ENCODE measurements around the gene KRT5.
"Not testable (repeated sequence)": the region's sequence is repeated elsewhere in the genome, so short reads cannot be mapped to it uniquely, and the experiment has no call there.

KRT5 gene

GRCh38 chr12:52501490-52501889 is 18.7 kb downstream of the KRT5 start:
- Histone ChIP-seq H3K4me1 (peaks cover 3 to 8% (median 7%) of the 10 kb centered on the region in 10 experiments), H3K27ac (no peak overlapping the region), H4K20me1 (no peaks in the 10 kb centered on the region), H3K27me3 (no peaks in the 10 kb centered on the region), H3K9ac (no peak overlapping the region), H3K4me2 (no peak overlapping the region), H3K36me3 (no peaks in the 10 kb centered on the region), H3K4me3 (no peak overlapping the region), H3K9me3 (replicated peaks in 1 of 11) (peaks cover 0 to 6% (median 0%) of the 10 kb centered on the region in 11 experiments; a peak in 5 of 22 replicates)
- TF ChIP-seq Cebpa-rat (IDR thresholded peaks at IDR 0.05), result no peak

DNA sequence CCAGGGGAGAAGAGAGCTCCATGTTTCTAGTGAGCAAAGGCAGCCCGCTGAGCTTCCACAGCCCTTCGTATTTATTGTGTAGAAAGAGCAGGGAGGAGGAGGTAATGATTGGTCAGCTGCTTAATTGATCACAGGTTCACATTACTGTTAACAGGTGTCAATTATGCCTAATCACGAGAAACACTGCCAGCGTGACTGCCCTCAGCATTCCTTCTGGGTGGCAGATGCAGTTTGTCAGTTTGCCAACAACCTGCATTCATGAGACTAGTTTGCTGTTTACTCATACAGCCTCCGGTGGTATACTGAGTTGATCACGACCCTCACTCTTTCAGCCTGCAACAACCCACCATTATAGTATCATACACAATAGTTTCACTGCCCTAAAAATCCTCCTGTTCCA is 19.6 kb downstream of the KRT5 start:
- H4K20me1 ChIP-seq; H3K4me2 ChIP-seq; H3K27me3 ChIP-seq; H3K9me3 ChIP-seq (replicated peaks in 1 of 11); H3K27ac ChIP-seq; H3K4me3 ChIP-seq; H3K9ac ChIP-seq; H3K36me3 ChIP-seq: not testable (repeated sequence)
- H3K4me1 ChIP-seq, result peaks cover 12 to 17% (median 16%) of the 10 kb centered on the region in 10 experiments

GRCh38 chr12:52499806-52500560 is 20.2 kb downstream of the KRT5 start:
- H3K36me3 ChIP-seq, result no peaks in the 10 kb centered on the region
- no peak overlapping the region for H3K27ac ChIP-seq
- H3K4me2 ChIP-seq, result no peak overlapping the region
- no peak overlapping the region for H3K9ac ChIP-seq
- H3K9me3 ChIP-seq (replicated peaks in 1 of 11), result peaks cover 0 to 6% (median 0%) of the 10 kb centered on the region in 11 experiments; a peak in 4 of 22 replicates
- H3K27me3 ChIP-seq, result no peaks in the 10 kb centered on the region
- H4K20me1 ChIP-seq, result no peaks in the 10 kb centered on the region
- TF ChIP-seq Cebpa-rat (IDR thresholded peaks at IDR 0.05), result no peak
- H3K4me1 ChIP-seq, result peaks cover 18 to 22% (median 21%) of the 10 kb centered on the region in 10 experiments
- no peak overlapping the region for H3K4me3 ChIP-seq

GRCh38 chr12:52498946-52499345 is 21.2 kb downstream of the KRT5 start:
- no peaks in the 10 kb centered on the region for H4K20me1 ChIP-seq
- H3K27ac ChIP-seq, result no peak overlapping the region
- TF ChIP-seq Cebpa-rat (IDR thresholded peaks at IDR 0.05), result no peak
- H3K4me3 ChIP-seq, result no peak overlapping the region
- H3K9ac ChIP-seq, result no peak overlapping the region
- H3K36me3 ChIP-seq, result no peaks in the 10 kb centered on the region
- H3K4me2 ChIP-seq, result no peak overlapping the region
- peaks cover 19 to 23% (median 21%) of the 10 kb centered on the region in 10 experiments for H3K4me1 ChIP-seq
- no peaks in the 10 kb centered on the region for H3K27me3 ChIP-seq
- peaks cover 0 to 6% (median 0%) of the 10 kb centered on the region in 11 experiments; a peak in 4 of 22 replicates for H3K9me3 ChIP-seq (replicated peaks in 1 of 11)

DNA sequence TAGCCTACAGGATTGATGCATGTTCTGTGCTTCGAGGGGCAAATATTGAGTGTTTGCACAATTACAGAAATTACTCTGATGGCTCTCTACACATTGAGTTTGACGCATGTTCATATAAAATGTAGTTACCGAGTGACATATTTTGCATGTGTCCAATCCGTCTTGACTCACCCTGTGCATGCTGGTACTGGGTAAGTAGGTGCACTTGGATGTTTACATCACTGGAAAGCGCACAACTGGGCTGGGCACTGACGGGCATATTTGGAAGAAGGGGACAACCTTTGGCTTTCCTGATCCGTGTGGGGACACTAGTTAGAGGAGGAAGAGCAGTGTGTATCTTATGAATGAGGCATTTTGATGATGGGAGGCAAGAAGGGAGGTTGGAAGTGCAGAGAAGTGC is 22.2 kb downstream of the KRT5 start:
- Histone ChIP-seq H3K9ac (no peak overlapping the region), H3K27ac (no peak overlapping the region), H3K27me3 (no peaks in the 10 kb centered on the region), H3K4me1 (peaks cover 19 to 23% (median 21%) of the 10 kb centered on the region in 10 experiments), H4K20me1 (no peaks in the 10 kb centered on the region), H3K36me3 (no peaks in the 10 kb centered on the region), H3K9me3 (replicated peaks in 1 of 11) (peaks cover 0 to 5% (median 0%) of the 10 kb centered on the region in 11 experiments; a peak in 4 of 22 replicates), H3K4me3 (no peak overlapping the region), H3K4me2 (no peak overlapping the region)
- no peak for TF ChIP-seq Cebpa-rat (IDR thresholded peaks at IDR 0.05)

DNA sequence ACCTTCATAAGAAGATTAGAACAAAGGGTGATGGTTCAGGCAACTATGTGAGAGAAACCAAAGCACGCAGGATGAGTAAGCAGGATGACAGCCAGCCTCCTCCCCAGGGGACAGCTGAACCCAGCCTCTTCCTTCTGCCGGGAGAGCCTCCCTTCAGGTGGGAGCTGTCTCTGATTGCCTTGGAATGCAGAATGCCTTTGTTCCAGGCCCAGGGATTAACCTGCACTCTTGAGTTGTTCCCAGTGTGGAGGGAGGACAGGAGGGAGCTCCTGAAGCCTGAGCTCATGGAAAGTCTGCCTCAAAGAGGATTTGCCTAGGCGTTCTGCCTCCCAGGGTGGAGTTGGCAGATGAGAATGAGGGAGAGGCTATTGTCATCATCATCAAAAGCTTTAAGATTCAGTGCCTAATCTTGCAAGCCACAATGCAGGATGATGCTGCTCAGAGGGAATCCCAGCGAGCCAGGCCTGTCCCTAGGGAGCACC is 23.6 kb downstream of the KRT5 start:
- no peak overlapping the region for H3K4me3 ChIP-seq
- H3K4me1 ChIP-seq, result peaks cover 19 to 23% (median 21%) of the 10 kb centered on the region in 10 experiments
- peak overlapping the region in 4 of 11 experiments; percentile 18 to 47 (median 40); a peak in 3 of 22 replicates for H3K27ac ChIP-seq
- peak overlapping the region; percentile 40 to 75 (median 57) for H3K4me2 ChIP-seq
- no peaks in the 10 kb centered on the region for H3K9me3 ChIP-seq (replicated peaks in 1 of 11)
- no peak for TF ChIP-seq Cebpa-rat (IDR thresholded peaks at IDR 0.05)
- no peak overlapping the region for H3K9ac ChIP-seq
- H3K36me3 ChIP-seq, result no peaks in the 10 kb centered on the region
- no peaks in the 10 kb centered on the region for H4K20me1 ChIP-seq
- H3K27me3 ChIP-seq, result no peaks in the 10 kb centered on the region

DNA sequence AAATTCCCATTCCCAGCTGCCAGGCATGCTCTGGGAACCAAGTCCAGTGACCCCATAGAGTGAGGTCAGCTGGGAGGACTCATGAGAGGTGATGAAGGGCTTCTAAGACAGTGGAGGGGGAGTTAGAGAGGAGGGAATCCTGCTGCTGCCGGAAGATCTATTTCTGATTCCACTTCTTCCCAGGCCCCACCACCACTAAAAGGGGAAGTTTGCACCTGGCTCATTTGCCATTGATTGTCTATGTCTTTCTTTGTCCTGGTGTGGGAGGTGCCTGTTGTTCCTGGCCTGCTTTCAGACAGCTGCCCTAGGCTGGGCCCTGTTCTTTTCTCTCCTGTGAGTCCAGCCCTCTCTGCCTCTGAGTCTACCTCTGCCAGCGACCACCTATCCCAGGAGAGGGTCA is 24.1 kb downstream of the KRT5 start:
- Histone ChIP-seq H3K27ac (peak overlapping the region in 4 of 11 experiments; percentile 18 to 47 (median 40); a peak in 3 of 22 replicates), H3K27me3 (no peaks in the 10 kb centered on the region), H4K20me1 (no peaks in the 10 kb centered on the region), H3K4me3 (no peak overlapping the region), H3K36me3 (no peaks in the 10 kb centered on the region), H3K4me1 (peaks cover 19 to 23% (median 21%) of the 10 kb centered on the region in 10 experiments), H3K9me3 (replicated peaks in 1 of 11) (no peaks in the 10 kb centered on the region), H3K4me2 (peak overlapping the region; percentile 40 to 75 (median 57)), H3K9ac (no peak overlapping the region)
- TF ChIP-seq Cebpa-rat (IDR thresholded peaks at IDR 0.05), result no peak

GRCh38 chr12:52495389-52495788 is 24.8 kb downstream of the KRT5 start:
- no peaks in the 10 kb centered on the region for H3K27me3 ChIP-seq
- TF ChIP-seq Cebpa-rat (IDR thresholded peaks at IDR 0.05), result no peak
- H3K27ac ChIP-seq, result no peak overlapping the region
- H3K9ac ChIP-seq, result no peak overlapping the region
- no peak overlapping the region for H3K4me3 ChIP-seq
- H3K4me2 ChIP-seq, result peak overlapping the region; percentile 47 to 75 (median 57); a peak in 18 of 22 replicates
- H3K36me3 ChIP-seq, result no peaks in the 10 kb centered on the region
- peaks cover 19 to 23% (median 21%) of the 10 kb centered on the region in 10 experiments for H3K4me1 ChIP-seq
- H3K9me3 ChIP-seq (replicated peaks in 1 of 11), result no peaks in the 10 kb centered on the region
- H4K20me1 ChIP-seq, result no peaks in the 10 kb centered on the region

GRCh38 chr12:52494518-52494917 is 25.7 kb downstream of the KRT5 start:
- Histone ChIP-seq H3K4me3 (no peak overlapping the region), H3K4me1 (peaks cover 19 to 23% (median 21%) of the 10 kb centered on the region in 10 experiments), H3K36me3 (no peaks in the 10 kb centered on the region), H3K4me2 (no peak overlapping the region), H3K27me3 (no peaks in the 10 kb centered on the region), H3K27ac (no peak overlapping the region), H3K9ac (no peak overlapping the region), H3K9me3 (replicated peaks in 1 of 11) (no peaks in the 10 kb centered on the region), H4K20me1 (no peaks in the 10 kb centered on the region)
- no peak for TF ChIP-seq Cebpa-rat (IDR thresholded peaks at IDR 0.05)

DNA sequence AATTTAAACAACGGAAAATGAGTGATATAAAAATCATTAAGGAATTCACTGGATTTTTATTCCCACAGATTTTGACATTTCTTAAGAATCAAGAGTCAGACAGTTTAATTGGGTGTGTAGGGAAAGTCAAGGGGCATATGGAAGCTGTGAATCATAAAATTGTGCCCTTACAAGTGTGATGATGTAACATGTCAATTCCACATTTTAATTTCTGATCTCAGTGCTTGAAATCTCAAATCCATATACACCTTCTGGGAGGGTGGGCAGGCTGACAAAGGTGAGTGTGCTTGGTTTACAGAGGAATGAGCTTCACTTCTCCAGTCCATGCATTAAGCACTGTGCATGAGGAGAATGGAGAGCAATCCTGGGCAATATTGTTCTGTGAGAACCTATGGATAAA is 26.1 kb downstream of the KRT5 start:
- no peak for TF ChIP-seq Cebpa-rat (IDR thresholded peaks at IDR 0.05)
- H3K9ac ChIP-seq, result no peak overlapping the region
- no peaks in the 10 kb centered on the region for H3K27me3 ChIP-seq
- peaks cover 19 to 23% (median 21%) of the 10 kb centered on the region in 10 experiments for H3K4me1 ChIP-seq
- no peaks in the 10 kb centered on the region for H3K36me3 ChIP-seq
- H3K4me2 ChIP-seq, result no peak overlapping the region
- no peak overlapping the region for H3K27ac ChIP-seq
- H4K20me1 ChIP-seq, result no peaks in the 10 kb centered on the region
- H3K4me3 ChIP-seq, result no peak overlapping the region
- no peaks in the 10 kb centered on the region for H3K9me3 ChIP-seq (replicated peaks in 1 of 11)

Data from BLaER1 treated with 17β-estradiol and CSF1 and Interleukin-3, amounts not matched to agents 10 nM and 100 nM (cell line).